HEK293 (cell line): ENCODE data around the gene NRROS.

ENCODE experiments used
- CTCF ChIA-PET: fragments of 350-600 bp; formaldehyde crosslinking; extraction: SDS; loops from one replicate; lab custom pipeline; 2021; ENCODE audit warnings: antibody characterized with exemption; lab: Yijun Ruan, JAX
- POLR2A ChIA-PET: fragments of 300-600 bp; formaldehyde crosslinking; extraction: SDS; loops from one replicate; lab custom pipeline; 2020; ENCODE audit warnings: antibody characterized with exemption, inconsistent platforms; lab: Yijun Ruan, JAX
- H3K27ac ChIP-seq: fragments of 200-500 bp; sonication (Bioruptor generic); 2 replicates; pipeline ENCODE4 v1.5.1; 2014; ENCODE audit warnings: low read depth, low read length, control low read depth, inconsistent platforms; ENCODE audit errors: extremely low read depth
- H3K36me3 ChIP-seq, 2 experiments: fragments of 200-500 bp in 1 of 2; sonication (Bioruptor generic) in 1 of 2; 1 replicate in 1 of 2; 2 replicates in 1 of 2; pipeline ENCODE4 v1.5.1; 2014 to 2017; ENCODE audit warnings: inconsistent platforms in 2 of 2, low read length in 2 of 2; ENCODE audit not compliant: control insufficient read depth in 2 of 2, insufficient read depth in 1 of 2
- H3K4me1 ChIP-seq: fragments of 200-500 bp; sonication (Bioruptor generic); 2 replicates; pipeline ENCODE4 v1.5.1; 2014; ENCODE audit warnings: mild to moderate bottlenecking, low read length, inconsistent platforms; ENCODE audit not compliant: control insufficient read depth, insufficient read depth
- H3K4me3 ChIP-seq: 2 replicates; pipeline ENCODE4 v1.5.1; 2011; ENCODE audit warnings: low read depth, mild to moderate bottlenecking, control low read depth, low read length, moderate library complexity
- H3K9me3 ChIP-seq: fragments of 200-500 bp; sonication (Bioruptor generic); 2 replicates; pipeline ENCODE4 v1.5.1; 2014; ENCODE audit warnings: low read depth, low read length, inconsistent platforms; ENCODE audit not compliant: control insufficient read depth, insufficient read depth
- SALL2 ChIP-seq: fragments of 450-650 bp; formaldehyde crosslinking; IDR thresholded peaks from 2 replicates; pipeline ENCODE4 v1.5.0; 2017; ENCODE audit warnings: missing biosample characterization, mild to moderate bottlenecking, missing genetic modification characterization, borderline replicate concordance
- WT1 ChIP-seq: fragments of 450-650 bp; formaldehyde crosslinking; IDR thresholded peaks from 2 replicates; pipeline ENCODE4 v1.5.1; 2016; ENCODE audit warnings: missing biosample characterization, missing genetic modification characterization
- ZBTB8A ChIP-seq: fragments of 450-650 bp; formaldehyde crosslinking; IDR thresholded peaks from 2 replicates; pipeline ENCODE4 v1.5.1; 2016; ENCODE audit warnings: missing biosample characterization, missing genetic modification characterization
- ZNF112 ChIP-seq: fragments of 450-650 bp; formaldehyde crosslinking; IDR thresholded peaks from 2 replicates; pipeline ENCODE4 v1.5.0; 2017; ENCODE audit warnings: missing biosample characterization, missing genetic modification characterization
- ZNF19 ChIP-seq: fragments of 450-650 bp; formaldehyde crosslinking; IDR thresholded peaks from 2 replicates; pipeline ENCODE4; 2016; ENCODE audit warnings: missing biosample characterization, missing genetic modification characterization, low read depth
- ZNF202 ChIP-seq: fragments of 450-650 bp; formaldehyde crosslinking; IDR thresholded peaks from 2 replicates; pipeline ENCODE4 v1.5.1; 2016; ENCODE audit warnings: missing biosample characterization, missing genetic modification characterization, borderline replicate concordance
- ZNF23 ChIP-seq: fragments of 450-650 bp; formaldehyde crosslinking; IDR thresholded peaks from 2 replicates; pipeline ENCODE4 v1.5.1; 2016; ENCODE audit warnings: missing biosample characterization, missing genetic modification characterization, borderline replicate concordance
- ZNF501 ChIP-seq: fragments of 450-650 bp; formaldehyde crosslinking; IDR thresholded peaks from 2 replicates; pipeline ENCODE4 v1.5.1; 2016; ENCODE audit warnings: missing biosample characterization, missing genetic modification characterization
- ZNF747 ChIP-seq: fragments of 450-650 bp; formaldehyde crosslinking; IDR thresholded peaks from 2 replicates; pipeline ENCODE4 v1.5.1; 2016; ENCODE audit warnings: missing biosample characterization, missing genetic modification characterization
- ZSCAN23 ChIP-seq: fragments of 450-650 bp; formaldehyde crosslinking; IDR thresholded peaks from 2 replicates; pipeline ENCODE4 v1.5.1; 2016; ENCODE audit warnings: missing biosample characterization, missing genetic modification characterization
- TF ChIP-seq, protein P1 (sequence below): fragments of 450-650 bp; formaldehyde crosslinking; conservative IDR thresholded peaks from 2 replicates; pipeline ENCODE4 v1.5.1; 2016; ENCODE audit warnings: low read depth, missing biosample characterization, missing genetic modification characterization
- TF ChIP-seq, protein P2 (sequence below): fragments of 450-650 bp; formaldehyde crosslinking; IDR thresholded peaks from 2 replicates; pipeline ENCODE4 v1.5.1; 2017; ENCODE audit warnings: missing biosample characterization, missing genetic modification characterization
- TF ChIP-seq, protein P3 (sequence below): fragments of 450-650 bp; formaldehyde crosslinking; IDR thresholded peaks from 2 replicates; pipeline ENCODE4 v1.5.1; 2016; ENCODE audit warnings: missing biosample characterization, missing genetic modification characterization
- TF ChIP-seq, protein P4 (sequence below): fragments of 450-650 bp; formaldehyde crosslinking; IDR thresholded peaks from 2 replicates; pipeline ENCODE4 v1.5.1; 2016; ENCODE audit warnings: missing biosample characterization, missing genetic modification characterization

The NRROS gene

DNA sequence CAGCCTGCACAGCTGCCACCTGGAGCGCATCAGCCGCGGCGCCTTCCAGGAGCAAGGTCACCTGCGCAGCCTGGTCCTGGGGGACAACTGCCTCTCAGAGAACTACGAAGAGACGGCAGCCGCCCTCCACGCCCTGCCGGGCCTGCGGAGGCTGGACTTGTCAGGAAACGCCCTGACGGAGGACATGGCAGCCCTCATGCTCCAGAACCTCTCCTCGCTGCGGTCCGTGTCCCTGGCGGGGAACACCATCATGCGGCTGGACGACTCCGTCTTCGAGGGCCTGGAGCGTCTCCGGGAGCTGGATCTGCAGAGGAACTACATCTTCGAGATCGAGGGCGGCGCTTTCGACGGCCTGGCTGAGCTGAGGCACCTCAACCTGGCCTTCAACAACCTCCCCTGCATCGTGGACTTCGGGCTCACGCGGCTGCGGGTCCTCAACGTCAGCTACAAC is 20.4 kb downstream of the NRROS start:
- Histone ChIP-seq H3K4me3 (no peak overlapping the region), H3K4me1 (no peaks in the 10 kb centered on the region), H3K36me3 (no peaks in the 10 kb centered on the region), H3K9me3 (no peaks in the 10 kb centered on the region), H3K27ac (no peak overlapping the region)
- TF ChIP-seq, protein P1, sequence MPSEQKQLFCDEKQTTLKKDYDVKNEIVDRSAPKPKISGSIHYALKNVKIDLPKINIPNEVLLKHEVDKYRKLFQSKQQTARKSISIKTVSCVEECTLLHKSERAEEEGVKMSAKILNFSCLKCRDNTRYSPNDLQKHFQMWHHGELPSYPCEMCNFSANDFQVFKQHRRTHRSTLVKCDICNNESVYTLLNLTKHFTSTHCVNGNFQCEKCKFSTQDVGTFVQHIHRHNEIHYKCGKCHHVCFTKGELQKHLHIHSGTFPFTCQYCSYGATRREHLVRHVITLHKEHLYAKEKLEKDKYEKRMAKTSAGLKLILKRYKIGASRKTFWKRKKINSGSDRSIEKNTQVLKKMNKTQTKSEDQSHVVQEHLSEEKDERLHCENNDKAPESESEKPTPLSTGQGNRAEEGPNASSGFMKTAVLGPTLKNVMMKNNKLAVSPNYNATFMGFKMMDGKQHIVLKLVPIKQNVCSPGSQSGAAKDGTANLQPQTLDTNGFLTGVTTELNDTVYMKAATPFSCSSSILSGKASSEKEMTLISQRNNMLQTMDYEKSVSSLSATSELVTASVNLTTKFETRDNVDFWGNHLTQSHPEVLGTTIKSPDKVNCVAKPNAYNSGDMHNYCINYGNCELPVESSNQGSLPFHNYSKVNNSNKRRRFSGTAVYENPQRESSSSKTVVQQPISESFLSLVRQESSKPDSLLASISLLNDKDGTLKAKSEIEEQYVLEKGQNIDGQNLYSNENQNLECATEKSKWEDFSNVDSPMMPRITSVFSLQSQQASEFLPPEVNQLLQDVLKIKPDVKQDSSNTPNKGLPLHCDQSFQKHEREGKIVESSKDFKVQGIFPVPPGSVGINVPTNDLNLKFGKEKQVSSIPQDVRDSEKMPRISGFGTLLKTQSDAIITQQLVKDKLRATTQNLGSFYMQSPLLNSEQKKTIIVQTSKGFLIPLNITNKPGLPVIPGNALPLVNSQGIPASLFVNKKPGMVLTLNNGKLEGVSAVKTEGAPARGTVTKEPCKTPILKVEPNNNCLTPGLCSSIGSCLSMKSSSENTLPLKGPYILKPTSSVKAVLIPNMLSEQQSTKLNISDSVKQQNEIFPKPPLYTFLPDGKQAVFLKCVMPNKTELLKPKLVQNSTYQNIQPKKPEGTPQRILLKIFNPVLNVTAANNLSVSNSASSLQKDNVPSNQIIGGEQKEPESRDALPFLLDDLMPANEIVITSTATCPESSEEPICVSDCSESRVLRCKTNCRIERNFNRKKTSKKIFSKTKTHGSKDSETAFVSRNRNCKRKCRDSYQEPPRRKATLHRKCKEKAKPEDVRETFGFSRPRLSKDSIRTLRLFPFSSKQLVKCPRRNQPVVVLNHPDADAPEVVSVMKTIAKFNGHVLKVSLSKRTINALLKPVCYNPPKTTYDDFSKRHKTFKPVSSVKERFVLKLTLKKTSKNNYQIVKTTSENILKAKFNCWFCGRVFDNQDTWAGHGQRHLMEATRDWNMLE (tag by site-specific recombination), result no peak
- no peak for TF ChIP-seq ZSCAN23 (tag by site-specific recombination)
- TF ChIP-seq ZNF112 (tag by site-specific recombination), result no peak
- no peak for TF ChIP-seq ZBTB8A (tag by site-specific recombination)
- no peak for TF ChIP-seq SALL2 (tag by site-specific recombination)
- no peak for TF ChIP-seq ZNF747
- TF ChIP-seq, protein P2, sequence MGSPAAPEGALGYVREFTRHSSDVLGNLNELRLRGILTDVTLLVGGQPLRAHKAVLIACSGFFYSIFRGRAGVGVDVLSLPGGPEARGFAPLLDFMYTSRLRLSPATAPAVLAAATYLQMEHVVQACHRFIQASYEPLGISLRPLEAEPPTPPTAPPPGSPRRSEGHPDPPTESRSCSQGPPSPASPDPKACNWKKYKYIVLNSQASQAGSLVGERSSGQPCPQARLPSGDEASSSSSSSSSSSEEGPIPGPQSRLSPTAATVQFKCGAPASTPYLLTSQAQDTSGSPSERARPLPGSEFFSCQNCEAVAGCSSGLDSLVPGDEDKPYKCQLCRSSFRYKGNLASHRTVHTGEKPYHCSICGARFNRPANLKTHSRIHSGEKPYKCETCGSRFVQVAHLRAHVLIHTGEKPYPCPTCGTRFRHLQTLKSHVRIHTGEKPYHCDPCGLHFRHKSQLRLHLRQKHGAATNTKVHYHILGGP, result no peak
- TF ChIP-seq ZNF501 (tag by site-specific recombination), result no peak
- no peak for TF ChIP-seq ZNF202 (tag by site-specific recombination)
- TF ChIP-seq, protein P3, sequence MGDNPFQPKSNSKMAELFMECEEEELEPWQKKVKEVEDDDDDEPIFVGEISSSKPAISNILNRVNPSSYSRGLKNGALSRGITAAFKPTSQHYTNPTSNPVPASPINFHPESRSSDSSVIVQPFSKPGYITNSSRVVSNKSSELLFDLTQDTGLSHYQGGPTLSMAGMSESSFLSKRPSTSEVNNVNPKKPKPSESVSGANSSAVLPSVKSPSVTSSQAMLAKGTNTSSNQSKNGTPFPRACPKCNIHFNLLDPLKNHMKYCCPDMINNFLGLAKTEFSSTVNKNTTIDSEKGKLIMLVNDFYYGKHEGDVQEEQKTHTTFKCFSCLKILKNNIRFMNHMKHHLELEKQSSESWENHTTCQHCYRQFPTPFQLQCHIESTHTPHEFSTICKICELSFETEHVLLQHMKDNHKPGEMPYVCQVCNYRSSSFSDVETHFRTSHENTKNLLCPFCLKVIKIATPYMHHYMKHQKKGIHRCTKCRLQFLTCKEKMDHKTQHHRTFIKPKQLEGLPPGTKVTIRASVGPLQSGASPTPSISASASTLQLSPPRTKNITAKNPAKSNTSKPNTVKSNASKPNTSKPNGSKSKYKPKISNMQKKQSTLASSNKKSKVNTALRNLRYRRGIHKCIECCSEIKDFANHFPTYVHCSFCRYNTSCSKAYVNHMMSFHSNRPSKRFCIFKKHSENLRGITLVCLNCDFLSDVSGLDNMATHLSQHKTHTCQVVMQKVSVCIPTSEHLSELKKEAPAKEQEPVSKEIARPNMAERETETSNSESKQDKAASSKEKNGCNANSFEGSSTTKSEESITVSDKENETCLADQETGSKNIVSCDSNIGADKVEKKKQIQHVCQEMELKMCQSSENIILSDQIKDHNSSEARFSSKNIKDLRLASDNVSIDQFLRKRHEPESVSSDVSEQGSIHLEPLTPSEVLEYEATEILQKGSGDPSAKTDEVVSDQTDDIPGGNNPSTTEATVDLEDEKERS, result no peak
- no peak for TF ChIP-seq WT1
- TF ChIP-seq, protein P4, sequence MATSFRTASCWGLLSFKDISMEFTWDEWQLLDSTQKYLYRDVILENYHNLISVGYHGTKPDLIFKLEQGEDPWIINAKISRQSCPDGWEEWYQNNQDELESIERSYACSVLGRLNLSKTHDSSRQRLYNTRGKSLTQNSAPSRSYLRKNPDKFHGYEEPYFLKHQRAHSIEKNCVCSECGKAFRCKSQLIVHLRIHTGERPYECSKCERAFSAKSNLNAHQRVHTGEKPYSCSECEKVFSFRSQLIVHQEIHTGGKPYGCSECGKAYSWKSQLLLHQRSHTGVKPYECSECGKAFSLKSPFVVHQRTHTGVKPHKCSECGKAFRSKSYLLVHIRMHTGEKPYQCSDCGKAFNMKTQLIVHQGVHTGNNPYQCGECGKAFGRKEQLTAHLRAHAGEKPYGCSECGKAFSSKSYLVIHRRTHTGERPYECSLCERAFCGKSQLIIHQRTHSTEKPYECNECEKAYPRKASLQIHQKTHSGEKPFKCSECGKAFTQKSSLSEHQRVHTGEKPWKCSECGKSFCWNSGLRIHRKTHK (tag by site-specific recombination), result no peak
- TF ChIP-seq ZNF19 (tag by site-specific recombination), result no peak
- no peak for TF ChIP-seq ZNF23
- ChIA-PET POLR2A (no interaction called here), CTCF (no interaction called here)
